ENCODE measurements around the gene QRICH2.
"Not testable (repeated sequence)": the region's sequence is repeated elsewhere in the genome, so short reads cannot be mapped to it uniquely, and the experiment has no call there.

The QRICH2 gene

GRCh38 chr17:76225373-76226086, 82.5 kb downstream of the QRICH2 start:
- DNase-seq (ENCODE audit: low read depth, low spot score) = not testable (repeated sequence)
